ENCODE results near the gene DDHD1. TPM values are rescaled to one million over a fixed set of nuclear protein-coding genes. Genes with fewer than 3 reads are reported as not detected.

DDHD1 gene
- total RNA-seq, 1 donor, result 30.0 TPM

DNA sequence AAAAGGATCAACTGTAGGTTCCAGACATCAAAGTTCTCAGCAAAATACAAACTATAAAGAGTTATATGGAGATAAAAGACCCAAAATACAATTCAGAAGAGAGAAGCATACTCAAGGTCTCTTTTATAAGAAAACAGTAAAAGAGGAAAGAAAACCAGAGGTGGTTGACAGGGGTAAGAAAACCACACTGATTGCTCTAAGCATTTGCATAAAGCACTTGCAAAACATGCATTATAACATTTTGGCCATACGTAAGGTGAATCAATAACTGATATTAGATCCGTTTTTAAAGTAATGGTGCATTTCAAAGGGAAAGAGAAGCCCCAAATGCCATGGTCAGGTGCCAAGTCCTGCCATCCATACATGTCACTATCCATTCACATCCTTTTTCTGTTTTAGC, 5.9 kb downstream of the DDHD1 start:
- no peaks in the 10 kb centered on the region for H3K27me3 ChIP-seq (ENCODE audit: insufficient read depth, low read length)
- H4K20me1 ChIP-seq (ENCODE audit: insufficient read depth, low read length), result peaks cover 20% of the 10 kb centered on the region
- no peaks in the 10 kb centered on the region for H3K36me3 ChIP-seq (ENCODE audit: insufficient read depth, low read length)
- no peak for DNase-seq (ENCODE audit: insufficient read length, low spot score, missing footprints)
- H2AFZ ChIP-seq (ENCODE audit: low read length), result no peak overlapping the region
- H3K9me3 ChIP-seq (ENCODE audit: low read depth, low read length), result peaks cover 1% of the 10 kb centered on the region
- peaks cover 8% of the 10 kb centered on the region for H3K4me1 ChIP-seq (ENCODE audit: insufficient read depth, low read length)
- H3K79me2 ChIP-seq (ENCODE audit: insufficient read depth, low read length), result peaks cover 89% of the 10 kb centered on the region
- TF ChIP-seq, protein P1, sequence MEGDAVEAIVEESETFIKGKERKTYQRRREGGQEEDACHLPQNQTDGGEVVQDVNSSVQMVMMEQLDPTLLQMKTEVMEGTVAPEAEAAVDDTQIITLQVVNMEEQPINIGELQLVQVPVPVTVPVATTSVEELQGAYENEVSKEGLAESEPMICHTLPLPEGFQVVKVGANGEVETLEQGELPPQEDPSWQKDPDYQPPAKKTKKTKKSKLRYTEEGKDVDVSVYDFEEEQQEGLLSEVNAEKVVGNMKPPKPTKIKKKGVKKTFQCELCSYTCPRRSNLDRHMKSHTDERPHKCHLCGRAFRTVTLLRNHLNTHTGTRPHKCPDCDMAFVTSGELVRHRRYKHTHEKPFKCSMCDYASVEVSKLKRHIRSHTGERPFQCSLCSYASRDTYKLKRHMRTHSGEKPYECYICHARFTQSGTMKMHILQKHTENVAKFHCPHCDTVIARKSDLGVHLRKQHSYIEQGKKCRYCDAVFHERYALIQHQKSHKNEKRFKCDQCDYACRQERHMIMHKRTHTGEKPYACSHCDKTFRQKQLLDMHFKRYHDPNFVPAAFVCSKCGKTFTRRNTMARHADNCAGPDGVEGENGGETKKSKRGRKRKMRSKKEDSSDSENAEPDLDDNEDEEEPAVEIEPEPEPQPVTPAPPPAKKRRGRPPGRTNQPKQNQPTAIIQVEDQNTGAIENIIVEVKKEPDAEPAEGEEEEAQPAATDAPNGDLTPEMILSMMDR (IDR thresholded peaks at IDR 0.05; ENCODE audit: extremely low read depth, low read depth, low read length), result no peak
- H3K4me3 ChIP-seq (ENCODE audit: insufficient read depth, low read length), result no peak overlapping the region
- H3K4me2 ChIP-seq (ENCODE audit: insufficient read depth, low read length), result no peak overlapping the region
- H3K27ac ChIP-seq (ENCODE audit: low read depth, low read length), result no peak overlapping the region

- H3K4me1 ChIP-seq (ENCODE audit: insufficient read depth, low read length), result peaks cover 8% of the 10 kb centered on the region
- no peaks in the 10 kb centered on the region for H3K36me3 ChIP-seq (ENCODE audit: insufficient read depth, low read length)
- peaks cover 89% of the 10 kb centered on the region for H3K79me2 ChIP-seq (ENCODE audit: insufficient read depth, low read length)
- no peak overlapping the region for H3K27ac ChIP-seq (ENCODE audit: low read depth, low read length)
- no peak overlapping the region for H3K4me2 ChIP-seq (ENCODE audit: insufficient read depth, low read length)
- TF ChIP-seq, protein P1 (IDR thresholded peaks at IDR 0.05; ENCODE audit: extremely low read depth, low read depth, low read length), result no peak
- peaks cover 20% of the 10 kb centered on the region for H4K20me1 ChIP-seq (ENCODE audit: insufficient read depth, low read length)
- H3K27me3 ChIP-seq (ENCODE audit: insufficient read depth, low read length), result no peaks in the 10 kb centered on the region
- no peak overlapping the region for H3K4me3 ChIP-seq (ENCODE audit: insufficient read depth, low read length)
- H3K9me3 ChIP-seq (ENCODE audit: low read depth, low read length), result peaks cover 1% of the 10 kb centered on the region
- DNase-seq (ENCODE audit: insufficient read length, low spot score, missing footprints), result no peak
- no peak overlapping the region for H2AFZ ChIP-seq (ENCODE audit: low read length)
Observed at GRCh38 chr14:53146739-53147138, 6.4 kb downstream of the DDHD1 start.

GRCh38 chr14:53144244-53144643, 8.9 kb downstream of the DDHD1 start:
- TF ChIP-seq, protein P1 (IDR thresholded peaks at IDR 0.05; ENCODE audit: extremely low read depth, low read depth, low read length), result no peak
- no peak overlapping the region for H2AFZ ChIP-seq (ENCODE audit: low read length)
- no peak overlapping the region for H3K4me2 ChIP-seq (ENCODE audit: insufficient read depth, low read length)
- H3K4me3 ChIP-seq (ENCODE audit: insufficient read depth, low read length), result no peak overlapping the region
- H3K4me1 ChIP-seq (ENCODE audit: insufficient read depth, low read length), result no peaks in the 10 kb centered on the region
- H3K27ac ChIP-seq (ENCODE audit: low read depth, low read length), result no peak overlapping the region
- no peaks in the 10 kb centered on the region for H3K36me3 ChIP-seq (ENCODE audit: insufficient read depth, low read length)
- H3K79me2 ChIP-seq (ENCODE audit: insufficient read depth, low read length), result peaks cover 84% of the 10 kb centered on the region
- H3K9me3 ChIP-seq (ENCODE audit: low read depth, low read length), result peaks cover 4% of the 10 kb centered on the region
- no peaks in the 10 kb centered on the region for H4K20me1 ChIP-seq (ENCODE audit: insufficient read depth, low read length)
- DNase-seq (ENCODE audit: insufficient read length, low spot score, missing footprints), result no peak
- H3K27me3 ChIP-seq (ENCODE audit: insufficient read depth, low read length), result no peaks in the 10 kb centered on the region

- Histone ChIP-seq H3K79me2 (ENCODE audit: insufficient read depth, low read length) (peaks cover 81% of the 10 kb centered on the region), H3K36me3 (ENCODE audit: insufficient read depth, low read length) (no peaks in the 10 kb centered on the region), H3K4me3 (ENCODE audit: insufficient read depth, low read length) (no peak overlapping the region), H3K4me2 (ENCODE audit: insufficient read depth, low read length) (no peak overlapping the region), H4K20me1 (ENCODE audit: insufficient read depth, low read length) (peaks cover 7% of the 10 kb centered on the region), H3K27me3 (ENCODE audit: insufficient read depth, low read length) (no peaks in the 10 kb centered on the region), H3K27ac (ENCODE audit: low read depth, low read length) (no peak overlapping the region), H2AFZ (ENCODE audit: low read length) (no peak overlapping the region), H3K4me1 (ENCODE audit: insufficient read depth, low read length) (no peaks in the 10 kb centered on the region), H3K9me3 (ENCODE audit: low read depth, low read length) (peaks cover 4% of the 10 kb centered on the region)
- no peak for DNase-seq (ENCODE audit: insufficient read length, low spot score, missing footprints)
- TF ChIP-seq, protein P1 (IDR thresholded peaks at IDR 0.05; ENCODE audit: extremely low read depth, low read depth, low read length), result no peak
Observed at GRCh38 chr14:53140585-53140984, 12.5 kb downstream of the DDHD1 start.

Measured in osteoblast (primary cell).